ENCODE data around the gene GRK2. TPM values are rescaled to one million over a fixed set of nuclear protein-coding genes. Genes with fewer than 3 reads are reported as not detected.

GRK2 gene
- total RNA-seq, 1 experiment from 2014 or later: 22.0 TPM

DNA sequence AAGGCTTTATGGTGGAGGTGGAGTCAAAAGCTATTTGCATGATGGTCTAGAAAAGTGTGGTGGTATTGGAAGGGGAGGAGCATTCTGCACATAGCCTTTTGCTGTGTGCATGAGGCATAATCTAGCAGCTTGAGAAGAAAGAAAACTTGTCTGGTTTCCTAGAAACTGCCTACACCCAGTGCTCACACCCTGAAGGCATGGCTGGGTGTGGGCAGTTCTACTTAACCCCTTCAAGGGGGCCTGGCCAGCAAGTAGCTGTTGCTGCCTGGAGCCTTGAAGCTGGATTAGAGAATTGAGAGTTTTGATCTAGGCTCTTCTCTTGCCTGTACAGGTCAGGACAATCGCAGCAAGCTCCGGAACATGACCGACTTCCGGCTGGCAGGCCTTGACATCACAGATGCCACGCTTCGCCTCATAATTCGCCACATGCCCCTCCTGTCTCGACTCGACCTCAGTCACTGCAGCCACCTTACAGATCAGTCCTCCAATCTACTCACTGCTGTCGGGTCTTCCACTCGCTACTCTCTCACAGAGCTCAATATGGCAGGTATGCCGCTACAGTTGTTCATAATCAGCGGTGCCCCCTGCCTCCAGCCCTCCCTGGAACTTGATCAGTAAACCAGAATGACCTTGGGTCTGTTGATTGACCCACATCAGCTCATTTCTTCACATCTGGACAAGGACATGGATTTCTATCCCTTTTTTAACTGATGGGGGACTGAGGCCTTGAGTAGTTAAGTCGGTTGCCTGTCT, 12.2 kb upstream of the GRK2 start:
- DNase-seq (ENCODE audit: low read depth): no peak

DNA sequence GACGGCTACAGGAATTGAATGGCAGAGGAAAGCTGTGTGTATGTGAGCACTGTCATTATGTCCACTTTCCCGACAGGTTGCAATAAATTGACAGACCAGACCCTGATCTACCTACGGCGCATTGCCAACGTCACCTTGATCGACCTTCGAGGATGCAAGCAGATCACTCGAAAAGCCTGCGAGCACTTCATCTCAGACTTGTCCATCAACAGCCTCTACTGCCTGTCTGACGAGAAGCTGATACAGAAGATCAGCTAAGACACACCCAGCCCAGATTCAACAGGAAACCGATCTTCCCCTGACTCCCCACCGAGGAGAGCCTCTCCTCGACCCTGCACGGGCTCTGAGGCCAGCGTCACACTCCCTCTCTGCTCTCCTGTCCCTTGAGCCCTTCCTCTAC, 11.5 kb upstream of the GRK2 start:
- DNase-seq (ENCODE audit: low read depth): no peak

DNA sequence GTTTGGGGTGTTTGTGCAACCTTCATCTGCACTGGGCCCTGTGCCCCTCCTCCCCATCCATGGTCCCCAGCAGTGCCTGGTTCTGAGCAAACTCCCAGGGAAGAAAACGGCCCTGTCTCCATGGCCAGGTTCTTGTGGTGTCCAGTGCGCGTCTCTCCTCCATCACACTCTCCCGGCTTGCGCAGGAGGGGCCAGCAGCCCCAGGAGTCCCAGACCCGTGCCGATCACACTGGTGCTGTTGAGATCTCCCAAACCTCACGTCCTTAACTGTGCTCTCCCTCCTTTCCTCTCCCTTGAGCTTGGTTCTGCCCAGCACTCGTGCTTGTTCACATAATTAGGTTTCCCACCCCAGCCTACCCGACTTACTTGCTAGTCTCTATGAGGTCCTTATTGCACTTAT, 10.9 kb upstream of the GRK2 start:
- DNase-seq (ENCODE audit: low read depth): no peak

DNA sequence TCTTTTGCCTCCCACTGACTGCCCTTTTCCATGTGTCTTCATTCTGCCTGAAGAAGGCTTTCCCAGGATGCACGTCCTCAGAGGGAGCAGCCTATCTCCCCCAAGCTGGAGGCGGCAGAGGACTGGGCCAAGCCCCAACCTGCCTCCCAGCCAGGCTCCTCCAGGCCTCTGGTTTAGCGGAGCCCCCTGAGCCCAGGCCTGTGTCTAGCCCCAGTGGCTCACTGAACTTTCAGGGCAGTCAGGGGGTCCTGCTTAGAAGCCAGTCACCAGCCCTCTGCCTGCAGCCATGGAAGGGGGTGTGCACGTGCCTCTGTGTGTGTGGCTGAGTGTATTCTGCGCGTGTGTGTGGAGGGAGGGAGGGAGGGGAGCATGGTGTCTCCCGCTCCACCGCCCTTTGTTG, 10.4 kb upstream of the GRK2 start:
- no peak for DNase-seq (ENCODE audit: low read depth)

DNA sequence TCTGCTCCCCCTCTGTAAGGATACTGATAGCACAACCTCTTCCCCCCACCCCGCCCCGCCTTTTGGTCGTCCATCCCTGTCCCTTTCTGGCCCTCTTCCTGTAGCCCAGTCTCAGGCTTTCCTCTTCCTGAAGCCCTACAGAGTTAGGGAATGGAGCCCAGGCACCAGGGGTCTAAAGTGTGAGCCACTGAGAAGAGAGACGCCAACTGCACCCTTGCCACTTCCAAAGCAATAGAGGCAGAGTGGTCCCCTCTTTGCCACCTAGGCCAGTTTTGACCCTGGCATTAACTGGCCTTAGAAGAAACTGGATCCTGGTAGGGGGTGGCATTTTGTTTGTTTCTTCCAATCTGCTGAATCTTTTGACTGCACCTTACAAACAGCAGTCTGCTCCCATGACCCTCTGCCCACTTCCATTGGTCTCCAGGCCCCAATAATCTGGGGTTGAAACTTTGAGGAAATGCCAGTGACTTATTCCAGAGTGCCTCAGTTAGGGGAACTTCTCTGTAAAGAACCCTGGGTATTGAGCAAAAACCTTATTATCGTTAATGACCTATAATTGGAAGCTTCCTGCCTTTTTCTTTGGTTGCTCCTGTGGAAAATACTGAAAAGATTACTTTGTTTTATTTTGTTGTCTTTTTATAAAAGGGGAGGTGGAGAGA, 9.7 kb upstream of the GRK2 start:
- DNase-seq (ENCODE audit: low read depth): no peak

DNA sequence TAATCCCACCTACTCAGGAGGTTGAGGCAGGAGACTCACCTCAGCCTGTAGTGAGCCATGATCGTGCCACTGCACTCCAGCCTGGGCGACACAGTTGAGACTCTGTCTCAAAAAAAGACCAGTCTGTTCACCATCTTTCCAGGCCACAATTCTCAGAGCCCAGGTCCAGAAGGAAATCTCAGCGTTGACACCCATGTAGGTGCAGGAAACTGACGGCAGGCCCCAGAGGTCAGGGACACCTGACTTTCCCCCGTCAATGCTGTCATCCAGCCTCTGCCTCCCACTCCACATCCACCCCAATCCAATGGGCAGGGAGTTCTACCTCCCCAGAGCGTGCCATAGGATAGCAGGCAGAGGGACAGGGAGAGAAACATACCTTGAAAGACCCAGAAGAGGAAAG, 5.9 kb upstream of the GRK2 start:
- DNase-seq (ENCODE audit: low read depth): no peak

DNA sequence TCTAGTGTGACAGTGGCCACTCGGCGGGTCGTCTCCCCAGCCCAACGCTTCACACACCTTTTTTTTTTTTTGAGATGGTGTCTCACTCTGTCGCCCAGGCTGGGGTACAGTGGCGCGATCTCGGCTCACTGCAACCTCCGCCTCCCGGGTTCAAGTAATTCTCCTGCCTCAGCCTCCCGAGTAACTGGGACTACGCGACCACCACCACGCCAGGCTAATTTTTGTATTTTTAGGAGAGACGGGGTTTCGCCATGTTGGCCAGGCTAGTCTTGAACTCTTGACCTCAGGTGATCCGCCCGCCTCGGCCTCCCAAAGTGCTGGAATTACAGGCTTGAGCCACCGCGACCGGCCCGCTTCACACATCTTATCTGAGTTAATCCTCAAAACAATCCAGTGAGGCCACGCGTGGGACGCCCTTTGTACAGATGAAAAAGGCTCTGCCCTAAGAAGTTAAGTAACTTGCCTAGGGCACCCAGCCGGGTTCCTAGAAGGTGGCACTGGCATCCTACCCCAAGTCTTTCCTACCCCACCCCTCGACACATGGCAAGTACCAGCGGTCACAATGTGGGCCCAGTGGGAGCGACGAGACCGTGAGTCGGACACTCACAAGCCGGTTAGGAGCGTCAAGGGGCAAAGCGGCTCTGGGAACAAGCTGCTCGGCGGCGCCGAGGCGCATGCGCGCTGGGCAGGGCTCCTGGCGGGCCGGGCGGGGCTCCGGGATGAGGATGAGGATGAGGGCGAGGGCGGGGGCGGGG, 5.2 kb upstream of the GRK2 start:
- DNase-seq (ENCODE audit: low read depth): peak; percentile 58

DNA sequence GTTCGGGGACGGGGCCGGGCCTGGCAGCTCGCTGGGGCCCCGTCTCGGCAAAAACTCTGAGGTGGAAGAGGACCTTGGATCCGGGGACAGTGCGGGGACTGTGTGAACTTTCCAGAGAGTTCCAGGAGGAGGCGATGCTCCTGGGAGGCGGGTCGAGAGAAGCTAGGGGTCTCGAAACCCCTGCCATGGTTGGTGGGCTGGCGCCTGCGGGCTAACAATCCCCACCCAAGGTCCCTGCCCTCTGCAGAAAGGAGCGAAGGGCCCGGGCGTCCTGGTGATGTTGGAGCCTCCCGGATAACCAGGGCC, 4.7 kb upstream of the GRK2 start:
- no peak for DNase-seq (ENCODE audit: low read depth)

DNA sequence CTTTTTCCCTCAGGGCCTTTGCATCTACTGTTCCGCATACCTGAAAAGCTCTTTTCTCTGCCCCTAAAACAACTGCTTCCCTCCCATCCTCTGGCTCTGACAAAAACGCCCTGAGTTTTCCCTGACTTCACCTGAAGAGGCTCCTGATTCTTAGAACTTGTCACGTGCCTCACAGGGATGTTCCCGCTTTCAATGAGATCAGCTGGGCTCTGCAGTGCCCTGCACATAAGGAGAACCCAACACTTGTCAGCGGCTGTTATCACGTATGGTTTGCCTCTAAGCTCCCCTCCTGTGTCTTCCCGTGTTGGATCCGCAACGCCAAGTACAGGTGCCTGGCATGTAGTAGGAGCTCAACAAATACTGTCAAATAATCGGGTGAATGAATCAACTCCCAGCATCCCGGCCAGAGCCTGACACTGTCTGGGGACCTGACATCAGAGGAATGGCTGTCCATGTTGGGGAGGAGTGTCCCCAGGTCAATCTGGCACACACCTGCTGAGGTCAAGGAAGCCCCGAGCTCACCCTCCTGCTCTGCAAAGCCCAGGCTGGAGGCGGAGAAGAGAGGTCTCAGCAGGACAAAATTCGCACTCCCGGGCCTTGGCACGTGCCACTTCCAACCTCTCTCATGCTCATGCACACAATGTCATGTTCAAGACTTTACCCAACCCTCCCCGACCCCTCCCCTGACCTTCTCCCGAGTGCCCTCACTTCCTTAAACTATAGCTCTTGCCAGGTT, 4.2 kb upstream of the GRK2 start:
- no peak for DNase-seq (ENCODE audit: low read depth)

DNA sequence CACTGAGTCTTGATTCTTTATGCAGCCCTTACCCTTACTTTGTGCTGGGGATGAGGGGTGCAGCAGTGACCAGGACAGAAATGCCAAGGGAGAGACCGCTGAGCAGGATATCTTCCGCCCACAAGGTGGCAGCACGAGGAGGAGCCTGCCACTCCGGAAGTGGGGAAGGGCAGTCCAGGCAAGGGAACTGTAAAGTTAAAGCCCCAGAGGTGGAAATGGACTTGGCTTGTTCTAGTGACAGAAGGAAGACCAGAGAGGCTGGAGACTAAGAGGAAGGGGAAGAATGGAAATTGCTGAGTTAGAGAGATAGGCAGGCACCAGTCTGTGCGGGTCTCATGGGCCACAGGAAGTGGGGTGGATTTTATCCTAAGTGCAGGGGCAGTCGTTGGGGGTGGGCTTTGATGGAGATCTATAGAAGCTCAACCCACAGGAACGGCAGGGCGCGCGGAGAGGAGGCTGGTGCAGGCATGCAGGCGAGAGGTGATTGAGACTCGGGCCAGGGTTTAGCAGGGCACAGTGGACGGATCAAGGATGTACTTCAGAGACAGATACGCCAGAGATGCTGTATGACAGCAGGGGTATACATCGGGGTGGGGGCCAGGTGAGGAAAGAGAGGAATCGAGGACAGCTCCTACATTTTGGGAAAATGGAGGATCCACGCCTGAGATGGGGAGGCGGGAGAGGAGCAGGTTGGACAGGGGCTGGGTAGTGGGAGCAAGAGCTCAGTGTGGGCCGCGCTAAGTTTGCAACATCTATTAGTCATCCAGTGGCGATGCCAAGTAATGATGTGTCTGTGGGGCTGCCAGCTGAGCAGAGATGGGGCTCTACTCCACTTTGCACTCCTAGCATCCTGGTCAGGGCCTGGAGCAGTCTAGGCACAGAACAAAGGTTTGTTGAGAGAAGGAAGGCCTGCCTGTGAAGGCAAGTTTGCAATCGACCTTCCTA, 3.3 kb upstream of the GRK2 start:
- DNase-seq (ENCODE audit: low read depth): peak; percentile 83

DNA sequence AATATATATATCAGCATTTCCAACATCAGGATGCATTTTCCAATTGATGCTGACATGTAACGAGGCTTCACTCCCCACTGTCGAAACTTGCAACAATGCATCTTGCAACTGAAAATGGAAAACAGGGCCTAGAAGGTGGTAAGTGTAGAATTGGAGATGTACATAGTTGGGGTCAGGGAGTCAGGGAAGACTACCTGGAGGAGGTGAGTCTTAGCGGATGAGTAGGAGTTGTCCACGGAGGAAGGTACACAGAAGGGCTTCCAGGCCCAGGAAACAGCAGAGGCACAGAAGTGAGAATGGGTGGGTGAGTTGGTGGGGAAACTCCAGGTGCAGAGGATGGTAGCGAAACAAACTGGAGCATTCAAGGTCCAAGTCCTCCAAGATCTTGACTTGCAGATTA, 2.0 kb upstream of the GRK2 start:
- DNase-seq (ENCODE audit: low read depth): no peak

DNA sequence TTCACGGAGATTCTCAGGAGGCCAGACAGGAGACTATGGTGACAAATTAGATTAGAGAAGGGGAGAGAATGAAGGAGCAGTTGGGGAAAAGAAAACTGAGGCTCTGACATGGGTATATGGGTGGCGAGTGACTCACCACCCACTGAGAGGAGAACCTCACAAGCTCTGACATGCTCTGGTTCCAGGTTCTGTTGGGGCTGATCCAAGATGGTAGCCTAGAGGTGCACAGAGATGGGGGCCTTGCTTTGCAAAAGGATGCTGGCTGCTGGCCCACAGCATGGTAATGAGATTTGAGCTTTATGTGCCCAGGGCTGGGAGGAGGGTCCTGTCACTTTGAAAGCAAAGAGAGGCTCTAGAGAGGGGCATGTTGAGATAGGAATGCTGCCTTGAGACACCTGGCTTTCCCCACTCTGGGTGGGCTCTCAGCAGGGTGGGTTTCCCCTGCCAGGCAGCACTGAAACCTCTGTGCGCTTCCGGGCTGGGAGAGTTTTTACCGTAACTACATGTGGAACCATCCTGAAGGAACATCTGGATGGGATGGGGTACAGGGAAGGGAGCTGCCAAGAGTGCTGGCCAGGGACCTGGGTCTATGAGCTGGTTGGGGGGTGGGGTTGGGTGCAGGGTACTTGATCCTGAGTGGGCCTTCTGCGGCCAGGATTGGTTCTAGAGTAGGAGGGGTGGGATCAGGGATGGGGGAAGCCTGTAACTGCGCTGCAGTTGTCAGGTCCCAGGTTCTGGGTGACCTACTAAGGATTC, 1.2 kb upstream of the GRK2 start:
- no peak for DNase-seq (ENCODE audit: low read depth)

DNA sequence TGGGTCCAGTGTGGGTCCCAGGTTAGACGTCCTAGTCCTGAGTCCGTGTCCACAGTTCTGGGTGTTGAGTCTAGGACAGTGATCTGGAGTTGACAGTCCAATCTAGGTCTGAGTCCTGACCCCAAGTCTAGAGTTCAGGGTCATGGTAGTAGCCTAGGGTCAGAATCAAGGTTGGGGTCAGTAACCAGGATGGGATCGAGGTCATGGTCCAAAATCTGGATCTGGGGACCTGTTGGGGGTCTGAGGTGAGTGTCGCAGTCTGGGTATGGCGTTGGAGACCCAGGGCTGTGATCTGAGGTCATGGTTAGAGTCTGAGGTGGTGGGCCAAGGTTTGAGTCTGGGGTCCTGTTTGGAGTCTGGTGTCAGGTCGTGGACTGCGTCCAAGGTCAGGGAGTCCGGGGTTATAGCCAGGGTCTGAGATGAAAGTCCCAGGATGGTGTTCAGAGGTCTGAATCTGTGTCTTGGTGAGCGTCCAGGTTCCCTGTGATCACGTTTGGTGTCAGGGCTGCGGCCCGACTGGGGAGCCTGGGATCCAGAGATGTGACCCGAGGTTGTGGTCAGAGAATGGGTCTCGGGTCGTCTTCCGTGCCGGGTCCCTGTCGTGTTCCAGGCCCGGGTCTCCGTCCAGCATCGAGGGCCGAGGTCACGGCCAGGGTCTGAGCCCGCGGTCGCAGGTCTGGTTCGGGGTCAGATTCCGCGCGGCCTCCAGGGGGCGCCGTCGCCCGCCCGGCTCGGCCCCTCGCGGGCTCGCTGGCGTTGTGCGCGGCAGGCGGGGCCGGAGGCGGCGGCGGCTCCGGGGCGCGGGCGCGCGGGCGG, 432 bp upstream of the GRK2 start:
- peak; percentile 54 for DNase-seq (ENCODE audit: low read depth)

DNA sequence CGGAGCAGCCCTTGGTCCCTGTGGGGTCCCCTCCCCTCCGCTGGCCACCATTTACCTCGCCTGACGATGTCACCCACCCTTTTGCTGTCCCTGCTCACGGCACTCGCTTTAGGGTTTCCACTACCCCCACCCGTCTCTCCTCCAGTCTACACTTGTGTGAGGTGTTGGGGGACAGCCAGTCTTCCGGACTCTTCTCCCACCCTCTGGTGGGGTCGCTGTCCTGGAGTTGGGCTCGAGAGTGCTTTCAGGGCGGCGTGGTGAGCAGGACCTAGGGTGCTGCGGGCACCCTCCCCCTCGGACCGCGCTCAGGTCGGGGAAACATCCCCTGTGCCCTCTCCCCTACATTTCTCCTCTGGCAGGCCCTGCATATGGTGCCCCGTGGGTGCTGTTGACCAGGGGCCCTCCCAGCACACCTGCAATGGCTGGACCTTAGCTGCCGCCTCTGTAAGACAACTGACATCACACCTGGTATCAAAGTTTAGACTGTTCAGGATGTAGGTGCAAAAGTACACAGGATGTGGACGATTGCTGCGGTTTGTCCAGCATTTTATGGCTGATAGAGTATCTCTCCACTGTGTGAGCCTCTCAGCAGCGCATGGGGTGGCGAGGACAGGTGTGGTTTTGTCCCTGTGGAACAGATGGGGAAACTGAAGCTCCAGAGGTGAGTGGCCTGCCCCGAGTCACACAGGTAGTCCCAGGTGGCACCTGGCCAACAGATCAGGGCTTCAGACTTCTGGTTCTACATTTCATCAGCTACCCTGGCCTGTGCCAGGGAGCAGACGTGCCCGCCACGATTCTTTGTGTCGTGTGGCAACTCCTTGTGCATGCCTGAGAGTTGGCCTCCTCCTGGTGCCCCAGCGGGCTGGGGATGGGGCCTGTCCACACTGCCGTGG, 1.2 kb downstream of the GRK2 start:
- DNase-seq (ENCODE audit: low read depth): no peak

DNA sequence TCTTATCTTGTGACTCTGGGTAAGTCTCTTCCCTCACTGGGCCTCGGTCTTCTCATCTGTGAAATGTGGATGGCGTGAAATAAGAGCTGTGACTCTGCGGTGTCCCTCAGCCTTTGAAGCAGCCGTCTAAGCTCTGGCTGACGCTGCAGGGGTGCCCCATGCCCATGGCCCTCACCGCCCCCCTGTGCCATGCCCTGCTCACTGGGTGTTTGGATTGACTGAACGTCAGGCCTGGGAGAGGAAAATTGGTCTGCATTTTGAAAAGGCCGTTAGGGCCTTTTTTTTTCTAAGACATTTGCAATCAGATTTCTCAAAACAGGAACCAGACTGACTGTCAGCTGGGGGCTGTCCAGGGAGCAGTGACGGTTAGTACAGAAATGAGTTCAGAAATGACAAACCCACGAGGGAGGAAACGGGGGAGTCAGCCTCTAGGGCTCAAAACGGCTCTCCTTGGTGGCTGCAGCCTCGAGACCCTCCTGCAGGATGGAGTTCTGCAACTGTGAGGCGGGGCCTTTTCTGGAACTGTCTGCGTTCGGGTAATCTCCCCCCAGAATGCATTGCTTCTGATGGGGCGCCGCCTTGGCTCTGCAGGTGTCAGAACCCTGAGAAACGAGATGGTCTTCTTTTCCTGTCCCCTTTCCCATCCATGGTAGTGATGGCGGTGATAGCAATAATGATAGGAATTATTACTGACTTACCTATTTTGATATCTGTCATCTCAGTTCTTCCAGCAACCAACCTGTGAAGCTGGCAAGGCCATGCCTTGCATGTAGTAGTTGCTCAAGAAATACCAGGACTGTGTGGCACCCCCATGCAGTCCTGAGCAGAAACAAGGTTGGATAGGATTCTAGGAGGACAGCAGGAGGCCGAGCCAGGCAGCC, 2.0 kb downstream of the GRK2 start:
- no peak for DNase-seq (ENCODE audit: low read depth)

DNA sequence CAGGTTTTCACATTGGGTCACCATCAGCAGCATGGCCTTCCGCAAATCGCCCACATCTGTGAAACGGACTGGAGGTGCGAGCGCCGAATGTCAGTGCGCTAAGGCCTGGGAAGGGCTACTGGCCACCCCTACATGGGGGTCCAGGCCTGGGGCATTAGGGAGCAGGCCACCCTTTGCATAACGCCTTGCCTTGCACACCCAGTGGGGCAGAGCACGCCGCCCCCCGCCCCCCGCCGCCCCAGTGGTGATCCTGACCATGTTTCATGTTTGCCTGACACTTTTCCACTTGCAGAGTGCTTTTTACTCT, 2.6 kb downstream of the GRK2 start:
- DNase-seq (ENCODE audit: low read depth): no peak

DNA sequence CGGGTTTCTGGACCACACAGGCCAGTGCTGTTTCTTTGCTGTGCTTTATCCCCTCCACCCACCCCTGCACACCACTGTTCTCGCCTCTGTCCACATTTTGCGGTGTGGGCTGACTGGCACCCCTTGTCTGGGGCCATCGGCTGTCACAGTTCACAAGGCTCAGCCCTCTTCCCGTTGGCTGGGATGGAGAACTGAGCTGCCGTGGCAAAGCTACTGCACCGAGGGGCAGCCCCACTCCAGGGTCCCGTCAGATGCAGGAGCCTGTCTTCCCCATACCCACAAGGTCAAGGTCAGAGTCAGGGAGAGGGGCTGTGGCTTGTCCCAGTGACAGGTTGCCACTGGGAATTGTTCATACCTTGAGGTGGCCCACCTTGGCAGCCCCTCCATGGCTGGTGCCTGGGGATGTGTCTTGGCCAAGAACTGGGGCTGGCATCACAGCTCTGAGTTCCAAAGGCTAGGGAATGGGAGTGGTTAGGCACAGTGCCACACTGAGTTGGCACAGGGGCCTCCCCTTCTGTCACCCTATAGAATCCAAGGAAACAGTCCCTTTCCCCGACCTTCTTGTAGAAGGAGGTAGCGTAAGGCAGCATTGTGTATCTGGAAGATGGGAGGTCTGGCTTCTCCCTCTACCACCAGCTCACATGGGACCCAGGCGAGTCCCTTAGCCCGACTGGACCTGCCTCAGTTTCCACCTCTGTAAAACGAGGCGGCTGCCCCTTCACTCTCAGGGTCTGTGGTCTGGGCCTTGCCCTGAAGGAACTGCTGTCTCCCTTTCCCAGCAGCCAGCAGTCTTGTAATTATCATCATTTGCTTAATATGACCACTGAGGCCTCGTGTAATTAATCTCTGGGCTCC, 3.4 kb downstream of the GRK2 start:
- DNase-seq (ENCODE audit: low read depth): no peak

All from RPMI7951 (cell line).